Osteocyte (in vitro differentiated cells): ENCODE measurements around the gene OOSP3. TPM values are rescaled to one million over a fixed set of nuclear protein-coding genes. Genes with fewer than 3 reads are reported as not detected.

Experiments used
- DNase-seq: peaks from one replicate; pipeline ENCODE4 v3.0.0; 2021; ENCODE audit warnings: mixed read lengths; ENCODE audit not compliant: unreplicated experiment; ENCODE audit errors: extremely low spot score
- H3K27ac Mint-ChIP-seq: one replicate; pipeline ENCODE4 v1.8.0; 2021; ENCODE audit warnings: mild to moderate bottlenecking, mixed read lengths; ENCODE audit not compliant: unreplicated experiment
- H3K27me3 Mint-ChIP-seq: one replicate; pipeline ENCODE4 v1.8.0; 2021; ENCODE audit warnings: mixed read lengths; ENCODE audit not compliant: unreplicated experiment
- H3K36me3 Mint-ChIP-seq: one replicate; pipeline ENCODE4 v1.8.0; 2021; ENCODE audit warnings: mixed read lengths; ENCODE audit not compliant: unreplicated experiment
- H3K4me1 Mint-ChIP-seq: one replicate; pipeline ENCODE4 v1.8.0; 2021; ENCODE audit warnings: mixed read lengths; ENCODE audit not compliant: unreplicated experiment
- H3K4me3 Mint-ChIP-seq: one replicate; pipeline ENCODE4 v1.8.0; 2021; ENCODE audit warnings: mild to moderate bottlenecking, moderate library complexity, mixed read lengths; ENCODE audit not compliant: unreplicated experiment
- H3K9me3 Mint-ChIP-seq: one replicate; pipeline ENCODE4 v1.8.0; 2021; ENCODE audit warnings: mixed read lengths; ENCODE audit not compliant: unreplicated experiment
- total RNA-seq: library from RNA; stranded (reverse); gene quantifications from 2 replicates; pipeline ENCODE4 v1.2.1, GENCODE V29; 2021
- TF ChIP-seq, protein P1 (sequence below): fragments of 200-600 bp; sonication (generic); IDR thresholded peaks from 2 replicates; pipeline ENCODE4 v1.5.0; 2021; ENCODE audit warnings: antibody characterized with exemption, mild to moderate bottlenecking, moderate library complexity

The OOSP3 gene
- total RNA-seq, 1 donor from 2014 or later: not detected

DNA sequence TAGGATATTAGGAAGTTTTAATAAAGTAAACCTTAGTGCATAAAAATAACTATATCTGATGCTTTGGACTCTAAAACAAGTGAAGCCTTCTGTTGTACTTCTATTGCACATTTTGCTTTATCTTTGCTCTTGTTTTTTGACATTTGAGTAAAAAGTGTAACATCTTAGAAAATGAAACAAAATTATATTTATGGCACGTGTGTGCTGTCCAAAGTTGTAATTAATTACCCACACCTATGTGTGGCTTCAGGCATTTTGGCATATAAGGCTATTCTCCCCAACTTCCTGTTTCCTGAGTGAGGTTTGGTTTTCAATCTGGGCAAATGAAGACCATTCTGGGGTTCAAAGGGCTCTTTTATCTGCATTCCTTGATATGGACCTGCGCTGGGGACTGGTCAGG is 59.5 kb downstream of the OOSP3 start, which contains the start of gene OOSP1:
TSS of gene OOSP1 (plus strand) at position 301 of the 400 bp plus-strand sequence. CDS start at position 324, 23 bp downstream.
- H3K36me3 Mint-ChIP-seq: no peaks in the 10 kb centered on the region

DNA sequence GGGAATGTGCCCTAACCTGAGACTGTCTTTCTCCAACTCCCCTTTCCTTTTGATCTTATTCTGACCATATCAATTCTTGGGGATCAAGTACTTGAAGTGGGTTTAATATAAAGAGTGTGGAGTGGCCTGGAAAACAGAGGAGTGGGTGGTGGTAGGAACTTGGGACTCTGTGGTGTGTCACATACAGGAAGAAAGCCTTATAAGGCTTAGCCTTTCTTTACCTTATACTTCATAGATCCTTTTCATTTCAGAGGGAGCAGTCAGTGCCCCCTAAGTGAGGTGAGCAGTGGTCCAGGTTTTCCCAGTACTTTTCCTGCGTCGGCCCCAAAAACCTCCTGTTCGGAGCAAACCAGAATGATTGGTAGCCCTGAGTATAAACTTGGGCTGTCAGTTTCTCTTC is 60.1 kb downstream of the OOSP3 start:
- Mint-ChIP-seq H3K36me3 (no peaks in the 10 kb centered on the region), H3K9me3 (no peaks in the 10 kb centered on the region), H3K27ac (no peak overlapping the region), H3K4me3 (no peak overlapping the region), H3K27me3 (no peaks in the 10 kb centered on the region), H3K4me1 (no peaks in the 10 kb centered on the region)
- TF ChIP-seq, protein P1, sequence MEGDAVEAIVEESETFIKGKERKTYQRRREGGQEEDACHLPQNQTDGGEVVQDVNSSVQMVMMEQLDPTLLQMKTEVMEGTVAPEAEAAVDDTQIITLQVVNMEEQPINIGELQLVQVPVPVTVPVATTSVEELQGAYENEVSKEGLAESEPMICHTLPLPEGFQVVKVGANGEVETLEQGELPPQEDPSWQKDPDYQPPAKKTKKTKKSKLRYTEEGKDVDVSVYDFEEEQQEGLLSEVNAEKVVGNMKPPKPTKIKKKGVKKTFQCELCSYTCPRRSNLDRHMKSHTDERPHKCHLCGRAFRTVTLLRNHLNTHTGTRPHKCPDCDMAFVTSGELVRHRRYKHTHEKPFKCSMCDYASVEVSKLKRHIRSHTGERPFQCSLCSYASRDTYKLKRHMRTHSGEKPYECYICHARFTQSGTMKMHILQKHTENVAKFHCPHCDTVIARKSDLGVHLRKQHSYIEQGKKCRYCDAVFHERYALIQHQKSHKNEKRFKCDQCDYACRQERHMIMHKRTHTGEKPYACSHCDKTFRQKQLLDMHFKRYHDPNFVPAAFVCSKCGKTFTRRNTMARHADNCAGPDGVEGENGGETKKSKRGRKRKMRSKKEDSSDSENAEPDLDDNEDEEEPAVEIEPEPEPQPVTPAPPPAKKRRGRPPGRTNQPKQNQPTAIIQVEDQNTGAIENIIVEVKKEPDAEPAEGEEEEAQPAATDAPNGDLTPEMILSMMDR: no peak
- DNase-seq: no peak

More for the DNA sequence above, 59.5 kb downstream of the OOSP3 start, which contains the start of gene OOSP1:
- no peak within 1 kb of the TSS for H3K4me3 Mint-ChIP-seq
- TF ChIP-seq, protein P1: no peak
- no peak within 1 kb of the TSS for H3K27ac Mint-ChIP-seq
- H3K9me3 Mint-ChIP-seq: no peaks in the 10 kb centered on the region
- no peak for DNase-seq
- no peaks in the 10 kb centered on the region for H3K27me3 Mint-ChIP-seq
- no peaks in the 10 kb centered on the region for H3K4me1 Mint-ChIP-seq

DNA sequence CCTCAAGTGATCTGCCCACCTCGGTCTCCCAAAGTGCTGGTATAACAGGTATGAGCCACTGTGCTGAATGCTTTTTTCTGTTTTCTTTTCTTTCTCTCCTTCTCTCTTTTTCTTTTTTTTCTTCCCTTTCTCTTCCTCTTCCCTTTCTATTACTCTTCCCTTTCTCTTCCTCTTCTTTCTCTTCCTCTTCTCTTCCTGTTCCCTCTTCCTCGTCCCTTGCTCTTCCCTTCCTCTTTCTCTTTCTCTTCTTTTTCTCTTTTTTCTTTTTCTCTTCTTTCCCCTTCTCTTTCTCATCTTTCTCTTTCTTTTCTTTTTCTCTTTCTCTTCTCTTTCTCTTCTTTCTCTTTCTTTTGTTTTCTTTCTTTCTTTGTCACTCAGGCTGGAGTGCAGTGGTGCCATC is 60.9 kb downstream of the OOSP3 start:
- no peak overlapping the region for H3K4me3 Mint-ChIP-seq
- no peak overlapping the region for H3K27ac Mint-ChIP-seq
- no peaks in the 10 kb centered on the region for H3K27me3 Mint-ChIP-seq
- no peaks in the 10 kb centered on the region for H3K4me1 Mint-ChIP-seq
- no peaks in the 10 kb centered on the region for H3K9me3 Mint-ChIP-seq
- H3K36me3 Mint-ChIP-seq: no peaks in the 10 kb centered on the region
- no peak for DNase-seq
- TF ChIP-seq, protein P1: no peak

DNA sequence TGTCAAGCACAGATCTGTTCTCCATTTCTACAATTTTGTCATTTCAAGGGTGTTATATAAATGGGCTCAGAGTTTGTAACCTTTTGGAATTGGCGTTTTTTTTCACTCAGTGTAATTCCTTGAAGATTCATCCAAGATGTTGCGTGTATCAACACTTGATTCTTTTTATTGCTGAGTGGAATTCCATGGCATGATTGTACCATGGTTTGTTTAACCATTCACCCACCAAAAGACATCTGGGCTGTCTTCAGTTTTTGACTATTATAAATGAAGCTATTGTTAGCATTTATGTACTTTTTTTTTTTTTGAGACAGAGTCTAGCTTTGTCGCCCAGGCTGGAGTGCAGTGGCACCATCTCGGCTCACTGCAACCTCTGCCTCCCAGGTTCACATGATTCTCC is 62.5 kb downstream of the OOSP3 start:
- Mint-ChIP-seq H3K27ac (no peak overlapping the region), H3K36me3 (no peaks in the 10 kb centered on the region)
- TF ChIP-seq, protein P1: no peak

DNA sequence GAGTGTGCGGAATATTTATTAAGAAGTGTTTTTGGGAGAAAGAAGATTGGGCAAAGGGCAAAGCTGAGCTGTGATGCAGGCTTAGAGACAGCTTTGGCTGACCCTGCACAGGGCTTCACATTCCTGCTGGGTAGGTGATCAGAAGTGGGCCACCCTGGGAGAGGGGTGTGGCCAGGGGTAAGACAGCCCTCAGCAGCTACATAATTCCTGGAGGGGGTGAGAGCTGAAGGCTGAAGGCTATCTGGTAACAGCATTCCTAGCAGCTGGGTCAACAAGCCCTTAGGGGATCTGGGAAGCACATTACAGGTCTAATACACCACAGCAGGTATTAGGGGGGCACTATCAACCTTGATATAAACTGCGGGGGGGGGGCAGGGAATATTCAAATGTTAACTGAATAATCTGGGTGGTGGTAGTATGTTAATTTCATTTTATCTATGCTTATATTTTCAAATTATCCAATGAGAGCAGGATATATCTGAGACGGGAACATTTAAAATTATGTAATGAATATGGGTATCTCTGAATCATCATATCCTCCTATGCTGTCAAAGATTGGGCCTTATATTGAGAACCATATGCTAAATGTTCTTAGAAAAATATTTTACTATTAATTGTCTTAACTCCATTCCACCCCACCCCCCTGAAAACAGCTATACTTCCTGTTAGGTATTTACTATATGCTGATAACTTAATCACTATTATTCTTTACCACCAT is 65.6 kb downstream of the OOSP3 start:
- Mint-ChIP-seq H3K27me3 (no peaks in the 10 kb centered on the region), H3K36me3 (no peaks in the 10 kb centered on the region), H3K4me1 (no peaks in the 10 kb centered on the region)

More for the DNA sequence above, 62.5 kb downstream of the OOSP3 start:
- Mint-ChIP-seq H3K4me3 (no peak overlapping the region), H3K27me3 (no peaks in the 10 kb centered on the region), H3K4me1 (no peaks in the 10 kb centered on the region), H3K9me3 (no peaks in the 10 kb centered on the region)
- DNase-seq: no peak

More for the DNA sequence above, 65.6 kb downstream of the OOSP3 start:
- DNase-seq: no peak
- Mint-ChIP-seq H3K9me3 (no peaks in the 10 kb centered on the region), H3K4me3 (no peak overlapping the region), H3K27ac (no peak overlapping the region)
- TF ChIP-seq, protein P1: no peak
